ENCODE results near the gene DNM3.

DNM3 gene

GRCh38 chr1:171922999-171923398 is 81.7 kb downstream of the DNM3 start:
- TF ChIP-seq CTCF (IDR thresholded peaks at IDR 0.05; ENCODE audit: insufficient read depth, low read depth, low read length, missing control alignments) = no peak
- no peak overlapping the region for H3K4me3 ChIP-seq (ENCODE audit: low read length)
- DNase-seq (ENCODE audit: low read depth) = no peak

GRCh38 chr1:171929121-171929520 is 87.8 kb downstream of the DNM3 start:
- no peak overlapping the region for H3K4me3 ChIP-seq (ENCODE audit: low read length)
- peak; percentile 30 for TF ChIP-seq CTCF (IDR thresholded peaks at IDR 0.05; ENCODE audit: insufficient read depth, low read depth, low read length, missing control alignments)
- no peak for DNase-seq (ENCODE audit: low read depth)

GRCh38 chr1:171931752-171932151 is 90.5 kb downstream of the DNM3 start:
- H3K4me3 ChIP-seq (ENCODE audit: low read length) = no peak overlapping the region
- TF ChIP-seq CTCF (IDR thresholded peaks at IDR 0.05; ENCODE audit: insufficient read depth, low read depth, low read length, missing control alignments) = no peak
- no peak for DNase-seq (ENCODE audit: low read depth)

- no peak for TF ChIP-seq CTCF (IDR thresholded peaks at IDR 0.05; ENCODE audit: insufficient read depth, low read depth, low read length, missing control alignments)
- DNase-seq (ENCODE audit: low read depth) = no peak
These were observed 93.4 kb downstream of the DNM3 start for GRCh38 chr1:171934664-171935063.

GRCh38 chr1:171935086-171935485 is 93.8 kb downstream of the DNM3 start:
- H3K4me3 ChIP-seq (ENCODE audit: low read length) = no peak overlapping the region
- DNase-seq (ENCODE audit: low read depth) = no peak
- TF ChIP-seq CTCF (IDR thresholded peaks at IDR 0.05; ENCODE audit: insufficient read depth, low read depth, low read length, missing control alignments) = no peak

More at GRCh38 chr1:171934664-171935063, 93.4 kb downstream of the DNM3 start:
- H3K4me3 ChIP-seq (ENCODE audit: low read length) = no peak overlapping the region

GRCh38 chr1:171935664-171936063 is 94.4 kb downstream of the DNM3 start:
- TF ChIP-seq CTCF (IDR thresholded peaks at IDR 0.05; ENCODE audit: insufficient read depth, low read depth, low read length, missing control alignments) = no peak
- no peak overlapping the region for H3K4me3 ChIP-seq (ENCODE audit: low read length)
- DNase-seq (ENCODE audit: low read depth) = peak; percentile 24

- no peak overlapping the region for H3K4me3 ChIP-seq (ENCODE audit: low read length)
- no peak for TF ChIP-seq CTCF (IDR thresholded peaks at IDR 0.05; ENCODE audit: insufficient read depth, low read depth, low read length, missing control alignments)
- no peak for DNase-seq (ENCODE audit: low read depth)
These were observed 96.6 kb downstream of the DNM3 start for GRCh38 chr1:171937938-171938337.

All from epithelial cell of esophagus (primary cell).